Endothelial cell (in vitro differentiated cells): Measurements from ENCODE around the gene ATP10B. TPM values are rescaled to one million over a fixed set of nuclear protein-coding genes. Genes with fewer than 3 reads are reported as not detected.
"Not testable (repeated sequence)": the region's sequence is repeated elsewhere in the genome, so short reads cannot be mapped to it uniquely, and the experiment has no call there.

Experiments
- DNase-seq: peaks from one replicate; pipeline ENCODE4 v3.0.0; 2021; ENCODE audit warnings: low spot score
- H3K27ac Mint-ChIP-seq: one replicate; pipeline ENCODE4 v1.8.0; 2021; ENCODE audit warnings: mixed read lengths, inconsistent platforms; ENCODE audit not compliant: unreplicated experiment
- H3K27me3 Mint-ChIP-seq: one replicate; pipeline ENCODE4 v1.8.0; 2021; ENCODE audit warnings: mild to moderate bottlenecking, moderate library complexity, mixed read lengths, inconsistent platforms; ENCODE audit not compliant: unreplicated experiment
- H3K36me3 Mint-ChIP-seq: one replicate; pipeline ENCODE4 v1.8.0; 2021; ENCODE audit warnings: mild to moderate bottlenecking, low read depth, mixed read lengths, inconsistent platforms; ENCODE audit not compliant: unreplicated experiment
- H3K4me1 Mint-ChIP-seq: one replicate; pipeline ENCODE4 v1.8.0; 2021; ENCODE audit warnings: mild to moderate bottlenecking, mixed read lengths, inconsistent platforms; ENCODE audit not compliant: unreplicated experiment
- H3K4me3 Mint-ChIP-seq: one replicate; pipeline ENCODE4 v1.8.0; 2021; ENCODE audit warnings: mild to moderate bottlenecking, mixed read lengths, inconsistent platforms; ENCODE audit not compliant: unreplicated experiment
- H3K9me3 Mint-ChIP-seq: one replicate; pipeline ENCODE4 v1.8.0; 2021; ENCODE audit warnings: mixed read lengths, inconsistent platforms; ENCODE audit not compliant: unreplicated experiment
- CTCF ChIP-seq: fragments of 200-600 bp; sonication (generic); IDR thresholded peaks from one replicate; pipeline ENCODE4 v1.5.0; 2021; ENCODE audit warnings: antibody characterized with exemption; ENCODE audit not compliant: unreplicated experiment
- total RNA-seq: library from RNA; stranded (reverse); fragmentation: NEBNext Ultra II Directional; extraction: Animal tissue kit (Norgen Biotek cat#: 25700); gene quantifications from one replicate; pipeline ENCODE4 v1.2.1, GENCODE V29; 2021; ENCODE audit not compliant: unreplicated experiment

The ATP10B gene
- total RNA-seq, 1 donor from 2014 or later, result not detected

GRCh38 chr5:160743027-160743426 is 109.0 kb downstream of the ATP10B start:
- no peaks in the 10 kb centered on the region for H3K4me1 Mint-ChIP-seq
- DNase-seq, result no peak
- no peak overlapping the region for H3K4me3 Mint-ChIP-seq
- H3K36me3 Mint-ChIP-seq, result no peaks in the 10 kb centered on the region
- H3K9me3 Mint-ChIP-seq, result no peaks in the 10 kb centered on the region
- TF ChIP-seq CTCF, result no peak
- H3K27me3 Mint-ChIP-seq, result no peaks in the 10 kb centered on the region
- no peak overlapping the region for H3K27ac Mint-ChIP-seq

- H3K4me1 Mint-ChIP-seq, result no peaks in the 10 kb centered on the region
- no peaks in the 10 kb centered on the region for H3K27me3 Mint-ChIP-seq
- H3K27ac Mint-ChIP-seq, result no peak overlapping the region
Measured at GRCh38 chr5:160742446-160742845, 109.6 kb downstream of the ATP10B start.

GRCh38 chr5:160727296-160727997 is 124.6 kb downstream of the ATP10B start:
- Mint-ChIP-seq H3K9me3 (no peaks in the 10 kb centered on the region), H3K36me3 (no peaks in the 10 kb centered on the region), H3K27me3 (peaks cover 3% of the 10 kb centered on the region), H3K4me3 (no peak overlapping the region), H3K27ac (no peak overlapping the region), H3K4me1 (peaks cover 15% of the 10 kb centered on the region)
- DNase-seq, result no peak
- TF ChIP-seq CTCF, result no peak

More at GRCh38 chr5:160742446-160742845, 109.6 kb downstream of the ATP10B start:
- no peak for TF ChIP-seq CTCF
- no peaks in the 10 kb centered on the region for H3K9me3 Mint-ChIP-seq
- no peak overlapping the region for H3K4me3 Mint-ChIP-seq
- no peaks in the 10 kb centered on the region for H3K36me3 Mint-ChIP-seq
- no peak for DNase-seq

- peaks cover 15% of the 10 kb centered on the region for H3K4me1 Mint-ChIP-seq
- no peak for TF ChIP-seq CTCF
- H3K36me3 Mint-ChIP-seq, result no peaks in the 10 kb centered on the region
- no peak overlapping the region for H3K27ac Mint-ChIP-seq
- DNase-seq, result no peak
- no peak overlapping the region for H3K4me3 Mint-ChIP-seq
- H3K27me3 Mint-ChIP-seq, result peaks cover 3% of the 10 kb centered on the region
- no peaks in the 10 kb centered on the region for H3K9me3 Mint-ChIP-seq
Measured at GRCh38 chr5:160726721-160727120, 125.3 kb downstream of the ATP10B start.

GRCh38 chr5:160720822-160721221 is 131.2 kb downstream of the ATP10B start:
- H3K27me3 Mint-ChIP-seq, result peaks cover 3% of the 10 kb centered on the region
- H3K27ac Mint-ChIP-seq, result no peak overlapping the region
- H3K4me3 Mint-ChIP-seq, result no peak overlapping the region
- no peaks in the 10 kb centered on the region for H3K36me3 Mint-ChIP-seq
- DNase-seq, result no peak
- peaks cover 3% of the 10 kb centered on the region for H3K4me1 Mint-ChIP-seq
- no peak for TF ChIP-seq CTCF
- H3K9me3 Mint-ChIP-seq, result no peaks in the 10 kb centered on the region

GRCh38 chr5:160715508-160715907 is 136.5 kb downstream of the ATP10B start:
- not testable (repeated sequence) for H3K36me3 Mint-ChIP-seq, H3K27ac Mint-ChIP-seq

More at GRCh38 chr5:160715508-160715907, 136.5 kb downstream of the ATP10B start:
- H3K27me3 Mint-ChIP-seq, H3K9me3 Mint-ChIP-seq, H3K4me1 Mint-ChIP-seq, DNase-seq, H3K4me3 Mint-ChIP-seq: not testable (repeated sequence)
